GM06990 (cell line): ENCODE data around the gene KAT6B.

Experiments used
- DNase-seq: peaks from one replicate; pipeline ENCODE4 v3.0.0-alpha.2; 2011; ENCODE audit not compliant: insufficient read length; ENCODE audit errors: extremely low read depth
- H3K27me3 ChIP-seq: replicated peaks from 2 replicates; pipeline ENCODE4 v1.6.0; 2011; ENCODE audit warnings: low read length; ENCODE audit not compliant: control insufficient read depth, insufficient read depth
- H3K36me3 ChIP-seq: 2 replicates; pipeline ENCODE4 v1.5.1; 2011; ENCODE audit warnings: low read length; ENCODE audit not compliant: control insufficient read depth, insufficient read depth
- H3K4me3 ChIP-seq: replicated peaks from 2 replicates; pipeline ENCODE4 v1.5.1; 2011; ENCODE audit warnings: low read depth, mild to moderate bottlenecking, control low read depth, low read length
- CTCF ChIP-seq: IDR thresholded peaks from 2 replicates; pipeline ENCODE4 v1.5.1; 2011; ENCODE audit warnings: low read length, control low read depth, mild to moderate bottlenecking, inconsistent platforms; ENCODE audit not compliant: insufficient read depth, poor library complexity, severe bottlenecking

Gene KAT6B

DNA sequence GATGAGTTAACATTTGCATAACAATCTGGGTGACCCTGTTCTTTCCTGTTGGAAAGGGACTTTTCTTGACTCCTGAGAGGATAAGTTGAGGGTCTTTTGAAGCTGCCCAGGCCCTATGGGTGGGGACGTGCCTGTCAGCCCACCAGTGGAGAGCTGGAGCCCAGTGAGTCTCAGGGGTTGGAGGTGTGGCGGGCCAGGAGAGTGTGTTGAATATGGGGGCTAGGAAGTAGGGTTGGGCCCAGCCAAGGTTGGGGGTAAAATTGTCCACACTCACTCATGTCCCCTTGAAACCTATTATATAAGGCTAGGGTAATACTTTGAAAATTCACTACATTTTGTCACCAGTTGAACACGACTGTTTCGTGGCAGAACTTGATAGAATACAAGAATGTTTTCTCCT lies 17.9 kb upstream of the KAT6B start:
- no peak for DNase-seq
- no peak for TF ChIP-seq CTCF
- Histone ChIP-seq H3K36me3 (no peaks in the 10 kb centered on the region), H3K4me3 (no peak overlapping the region), H3K27me3 (no peaks in the 10 kb centered on the region)

DNA sequence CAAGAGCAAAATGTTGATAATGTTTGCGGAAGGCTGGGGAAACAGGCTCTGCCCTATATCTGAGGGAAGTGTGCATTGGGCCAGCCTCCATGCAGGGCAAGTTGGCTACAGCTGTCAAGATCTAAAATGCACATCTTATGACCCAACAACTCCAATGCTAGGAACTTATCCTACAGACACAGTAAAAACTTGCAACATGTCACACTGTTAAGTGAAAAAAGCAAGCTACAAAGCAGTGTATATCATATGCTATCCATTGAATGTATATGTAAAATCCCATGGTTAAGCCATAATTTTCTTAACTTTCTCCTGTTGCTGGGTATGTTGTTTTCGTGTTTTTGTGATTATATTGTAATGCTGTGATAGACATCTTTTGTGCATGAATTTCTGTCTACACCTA lies 16.3 kb upstream of the KAT6B start:
- Histone ChIP-seq H3K27me3 (no peaks in the 10 kb centered on the region), H3K4me3 (no peak overlapping the region), H3K36me3 (no peaks in the 10 kb centered on the region)
- DNase-seq: no peak
- TF ChIP-seq CTCF: no peak

DNA sequence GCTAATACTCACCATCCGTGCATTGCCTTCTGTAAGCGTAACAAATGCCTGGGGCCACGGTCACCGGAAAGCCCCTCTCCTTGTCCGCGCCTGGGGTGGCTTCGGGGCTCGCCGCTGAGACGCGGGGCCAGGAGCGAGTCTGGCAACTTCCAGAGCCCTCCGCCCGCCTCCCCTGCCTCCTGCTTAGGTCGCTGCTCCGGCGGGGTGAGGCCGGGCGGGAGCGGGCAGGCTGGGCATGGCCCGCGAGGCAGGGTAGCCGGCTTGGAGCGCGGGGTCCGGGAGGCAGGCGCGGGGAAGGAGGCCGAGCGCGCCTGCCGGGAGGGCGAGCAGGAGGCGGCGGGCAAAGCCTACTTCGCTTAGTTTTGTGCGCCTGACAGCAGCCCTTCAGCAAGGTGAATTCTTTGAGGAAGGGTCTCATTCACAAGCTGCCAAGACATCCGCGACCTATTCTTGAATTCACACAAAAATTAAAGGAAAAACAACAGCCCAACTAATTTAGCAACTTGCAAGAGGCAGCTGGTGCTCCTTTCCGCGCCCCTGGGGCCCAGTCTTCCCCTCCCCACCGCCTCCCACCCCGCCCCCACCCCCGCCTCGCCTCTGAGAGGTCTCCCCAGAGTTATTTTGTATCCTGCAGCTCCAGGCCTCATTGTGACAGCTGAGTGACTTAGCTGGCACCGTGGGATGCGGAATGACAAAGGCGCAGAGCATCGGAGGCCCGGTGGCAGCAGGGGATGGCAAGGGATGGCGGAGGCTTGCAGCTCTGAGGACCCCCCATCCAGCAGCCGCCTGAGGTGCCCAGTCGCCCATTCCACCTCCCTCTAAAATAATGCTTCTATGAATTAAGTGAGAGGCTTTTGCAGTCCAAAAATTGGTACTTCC lies 12.8 kb upstream of the KAT6B start:
- no peak for DNase-seq
- Histone ChIP-seq H3K4me3 (no peak overlapping the region), H3K36me3 (no peaks in the 10 kb centered on the region), H3K27me3 (no peaks in the 10 kb centered on the region)
- TF ChIP-seq CTCF: no peak

DNA sequence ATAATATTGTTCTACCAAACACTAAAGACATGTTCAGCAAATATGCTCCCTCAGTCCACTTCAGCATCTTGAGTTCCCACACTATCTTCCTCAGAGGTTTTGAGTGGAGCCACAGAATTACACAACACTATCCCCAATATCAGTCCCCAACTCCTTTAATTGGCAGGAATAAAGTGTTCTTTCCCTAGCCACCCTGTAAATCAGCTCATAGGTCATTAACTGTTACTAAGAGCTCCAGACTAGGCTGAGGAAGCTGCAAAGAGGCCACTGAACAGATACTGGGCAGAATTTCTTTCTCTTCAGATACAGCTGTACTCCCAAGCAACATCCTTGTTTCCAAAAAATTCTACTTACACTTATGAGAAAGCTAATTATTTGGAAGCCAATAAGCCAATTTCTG lies 11.6 kb upstream of the KAT6B start:
- no peak for TF ChIP-seq CTCF
- no peak for DNase-seq
- Histone ChIP-seq H3K4me3 (no peak overlapping the region), H3K36me3 (no peaks in the 10 kb centered on the region), H3K27me3 (no peaks in the 10 kb centered on the region)

GRCh38 chr10:74816824-74817498 lies 9.4 kb upstream of the KAT6B start:
- no peaks in the 10 kb centered on the region for H3K27me3 ChIP-seq
- no peak overlapping the region for H3K4me3 ChIP-seq
- no peaks in the 10 kb centered on the region for H3K36me3 ChIP-seq
- no peak for DNase-seq
- no peak for TF ChIP-seq CTCF
